ENCODE data around the gene PFN1.
A peak's percentile ranks its signal among the peaks of the same experiment; 100 is the strongest.

PFN1 gene

GRCh38 chr17:4948931-4949320, 596 bp upstream of the PFN1 start:
- peak in 1 of 2 experiments; percentile 68 for DNase-seq (ENCODE audit: low read depth in 1 of 2, low spot score in 1 of 2)
- H3K4me3 ChIP-seq (replicated peaks; ENCODE audit: insufficient read depth, low read length): peak overlapping the region; percentile 43
- H3K27ac ChIP-seq (replicated peaks): peak overlapping the region; percentile 98
- no peak for TF ChIP-seq SPI1 (IDR thresholded peaks at IDR 0.05; ENCODE audit: borderline replicate concordance, low read depth)
- TF ChIP-seq CTCF (IDR thresholded peaks at IDR 0.05; ENCODE audit: insufficient read depth, low read length): no peak
- TF ChIP-seq GABPA (IDR thresholded peaks at IDR 0.05; ENCODE audit: low read depth): no peak
- no peak for TF ChIP-seq REST (IDR thresholded peaks at IDR 0.05; ENCODE audit: insufficient replicate concordance, low read depth)
- TF ChIP-seq POLR2AphosphoS5 (IDR thresholded peaks at IDR 0.05; ENCODE audit: low read depth): no peak
- no peaks in the 10 kb centered on the region for H3K27me3 ChIP-seq (ENCODE audit: insufficient read depth, poor library complexity, severe bottlenecking)

- peak in 1 of 2 experiments; percentile 45 for DNase-seq (ENCODE audit: low read depth in 1 of 2, low spot score in 1 of 2)
- Histone ChIP-seq H3K4me3 (replicated peaks; ENCODE audit: insufficient read depth, low read length) (peak overlapping the region; percentile 67), H3K27me3 (ENCODE audit: insufficient read depth, poor library complexity, severe bottlenecking) (no peaks in the 10 kb centered on the region), H3K27ac (replicated peaks) (peak overlapping the region; percentile 98)
- TF ChIP-seq CTCF (IDR thresholded peaks at IDR 0.05; ENCODE audit: insufficient read depth, low read length): no peak
- TF ChIP-seq SPI1 (IDR thresholded peaks at IDR 0.05; ENCODE audit: borderline replicate concordance, low read depth): no peak
- peak; percentile 55 for TF ChIP-seq GABPA (IDR thresholded peaks at IDR 0.05; ENCODE audit: low read depth)
- TF ChIP-seq POLR2AphosphoS5 (IDR thresholded peaks at IDR 0.05; ENCODE audit: low read depth): no peak
Observed at GRCh38 chr17:4947411-4948165, 742 bp downstream of the PFN1 start.

GRCh38 chr17:4947010-4947410, 1.3 kb downstream of the PFN1 start:
- DNase-seq (ENCODE audit: low read depth in 1 of 2, low spot score in 1 of 2): peak in 1 of 2 experiments; percentile 48
- TF ChIP-seq SPI1 (IDR thresholded peaks at IDR 0.05; ENCODE audit: borderline replicate concordance, low read depth): peak; percentile 39; the same call in 1 of the 2 replicates
- TF ChIP-seq REST (IDR thresholded peaks at IDR 0.05; ENCODE audit: insufficient replicate concordance, low read depth): no peak
- peak overlapping the region; percentile 67 for H3K4me3 ChIP-seq (replicated peaks; ENCODE audit: insufficient read depth, low read length)
- peak overlapping the region; percentile 98 for H3K27ac ChIP-seq (replicated peaks)
- no peaks in the 10 kb centered on the region for H3K27me3 ChIP-seq (ENCODE audit: insufficient read depth, poor library complexity, severe bottlenecking)

- DNase-seq (ENCODE audit: low read depth in 1 of 2, low spot score in 1 of 2): no peak
- Histone ChIP-seq H3K27ac (replicated peaks) (peak overlapping the region; percentile 98), H3K27me3 (ENCODE audit: insufficient read depth, poor library complexity, severe bottlenecking) (no peaks in the 10 kb centered on the region), H3K4me3 (replicated peaks; ENCODE audit: insufficient read depth, low read length) (peak overlapping the region; percentile 67)
- TF ChIP-seq REST (IDR thresholded peaks at IDR 0.05; ENCODE audit: insufficient replicate concordance, low read depth): no peak
- TF ChIP-seq SPI1 (IDR thresholded peaks at IDR 0.05; ENCODE audit: borderline replicate concordance, low read depth): no peak
- TF ChIP-seq POLR2AphosphoS5 (IDR thresholded peaks at IDR 0.05; ENCODE audit: low read depth): no peak
Observed at GRCh38 chr17:4946312-4946976, 1.9 kb downstream of the PFN1 start.
